ENCODE measurements around the gene RXRG.

DNA sequence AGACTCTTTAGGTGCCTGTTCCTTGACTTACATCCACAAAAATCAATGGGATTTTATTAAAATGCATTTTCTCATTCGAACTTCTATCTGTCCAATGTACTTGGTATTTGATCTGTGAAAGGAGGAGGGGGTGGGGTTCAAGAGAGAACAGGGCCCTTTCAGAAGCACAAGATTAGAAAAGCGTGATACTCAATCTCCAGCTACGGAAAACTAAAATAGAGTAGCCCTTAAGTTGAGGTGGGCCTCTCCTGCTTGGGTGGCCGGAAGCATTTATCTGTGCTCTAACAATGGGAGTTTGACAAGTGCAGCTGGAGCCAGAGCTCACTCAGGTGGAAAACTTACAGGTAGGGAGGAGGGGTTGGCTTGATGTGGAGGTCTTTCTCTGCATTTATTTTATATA, 462 bp upstream of the RXRG start:
- TF ChIP-seq, protein P1, sequence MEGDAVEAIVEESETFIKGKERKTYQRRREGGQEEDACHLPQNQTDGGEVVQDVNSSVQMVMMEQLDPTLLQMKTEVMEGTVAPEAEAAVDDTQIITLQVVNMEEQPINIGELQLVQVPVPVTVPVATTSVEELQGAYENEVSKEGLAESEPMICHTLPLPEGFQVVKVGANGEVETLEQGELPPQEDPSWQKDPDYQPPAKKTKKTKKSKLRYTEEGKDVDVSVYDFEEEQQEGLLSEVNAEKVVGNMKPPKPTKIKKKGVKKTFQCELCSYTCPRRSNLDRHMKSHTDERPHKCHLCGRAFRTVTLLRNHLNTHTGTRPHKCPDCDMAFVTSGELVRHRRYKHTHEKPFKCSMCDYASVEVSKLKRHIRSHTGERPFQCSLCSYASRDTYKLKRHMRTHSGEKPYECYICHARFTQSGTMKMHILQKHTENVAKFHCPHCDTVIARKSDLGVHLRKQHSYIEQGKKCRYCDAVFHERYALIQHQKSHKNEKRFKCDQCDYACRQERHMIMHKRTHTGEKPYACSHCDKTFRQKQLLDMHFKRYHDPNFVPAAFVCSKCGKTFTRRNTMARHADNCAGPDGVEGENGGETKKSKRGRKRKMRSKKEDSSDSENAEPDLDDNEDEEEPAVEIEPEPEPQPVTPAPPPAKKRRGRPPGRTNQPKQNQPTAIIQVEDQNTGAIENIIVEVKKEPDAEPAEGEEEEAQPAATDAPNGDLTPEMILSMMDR (conservative IDR thresholded peaks at IDR 0.05; ENCODE audit: low read depth, low read length): no peak
- TF ChIP-seq EZH2 (IDR thresholded peaks at IDR 0.05; ENCODE audit: borderline replicate concordance, low read depth, low read length, poor library complexity, severe bottlenecking): no peak

Data from A673 (cell line).